HepG2 (cell line): ENCODE measurements around the gene JMJD8. TPM values are rescaled to one million over a fixed set of nuclear protein-coding genes. Genes with fewer than 3 reads are reported as not detected.

Source experiments
- AGO2 ChIP-seq: fragments of 200-400 bp; formaldehyde crosslinking; optimal IDR thresholded peaks from 2 replicates; pipeline ENCODE3; 2017; ENCODE audit warnings: mild to moderate bottlenecking, low read depth, low read length, moderate library complexity
- ATAD3A ChIP-seq: sonication (generic); formaldehyde crosslinking; IDR thresholded peaks from 2 replicates; pipeline ENCODE4 v1.4.0; 2020; ENCODE audit warnings: missing genetic modification reagents
- CC2D1A ChIP-seq: sonication (generic); formaldehyde crosslinking; IDR thresholded peaks from 2 replicates; pipeline ENCODE4 v1.8.1; 2023; ENCODE audit warnings: mild to moderate bottlenecking, missing genetic modification reagents
- GFI1 ChIP-seq: sonication (generic); formaldehyde crosslinking; IDR thresholded peaks from 2 replicates; pipeline ENCODE4 v1.5.0; 2020; ENCODE audit warnings: missing genetic modification reagents, mild to moderate bottlenecking, borderline replicate concordance
- MYC ChIP-seq: sonication (generic); formaldehyde crosslinking; IDR thresholded peaks from 2 replicates; pipeline ENCODE4 v1.9.0; 2021; ENCODE audit warnings: missing genetic modification reagents, borderline replicate concordance
- RBFOX2 ChIP-seq: fragments of 200-400 bp; formaldehyde crosslinking; IDR thresholded peaks from 2 replicates; pipeline ENCODE4 v1.6.1; 2017; ENCODE audit warnings: low read depth, mild to moderate bottlenecking, low read length
- ZBTB42 ChIP-seq: sonication (generic); formaldehyde crosslinking; IDR thresholded peaks from 2 replicates; pipeline ENCODE4 v1.5.0; 2020; ENCODE audit warnings: mild to moderate bottlenecking, missing genetic modification reagents
- ZNF207 ChIP-seq: fragments of 450-650 bp; IDR thresholded peaks from 2 replicates; pipeline ENCODE4 v1.6.1; 2016; ENCODE audit warnings: antibody characterized with exemption, borderline replicate concordance
- polyA plus RNA-seq, 8 experiments: library from polyadenylated mRNA; depleted of rRNA in 3 of 8; stranded (reverse) in 7 of 8; unstranded in 1 of 8; fragments of >200 nt; fragmentation: Illumina TruSeq in 4 of 8; extraction: Trizol in 4 of 8; gene quantifications; 2 replicates each; pipeline versions ENCODE4 v1.2.1 to v1.2.3, GENCODE V29; 2011 to 2016; ENCODE audit warnings: low read depth in 4 of 8, missing spikeins in 1 of 8, mixed read lengths in 1 of 8; ENCODE audit not compliant: insufficient read depth in 1 of 8
- total RNA-seq, 5 experiments: library from RNA; depleted of rRNA; stranded (reverse); fragments of >200 nt; fragmentation: Illumina TruSeq; extraction: Trizol; gene quantifications; 2 replicates each; pipeline ENCODE4 v1.2.3, GENCODE V29; 2016; ENCODE audit warnings: low read depth in 1 of 5
- TF ChIP-seq, protein P1 (sequence below): sonication (generic); formaldehyde crosslinking; IDR thresholded peaks from 2 replicates; pipeline ENCODE4 v1.4.0; 2020; ENCODE audit warnings: low read depth, missing genetic modification reagents

JMJD8 gene
- total and polyA plus RNA-seq, 2 of the 13 experiments (the other 11 are each of a cell fraction or from before 2014, with no cell fraction given) = 2.6 to 11.8 TPM

DNA sequence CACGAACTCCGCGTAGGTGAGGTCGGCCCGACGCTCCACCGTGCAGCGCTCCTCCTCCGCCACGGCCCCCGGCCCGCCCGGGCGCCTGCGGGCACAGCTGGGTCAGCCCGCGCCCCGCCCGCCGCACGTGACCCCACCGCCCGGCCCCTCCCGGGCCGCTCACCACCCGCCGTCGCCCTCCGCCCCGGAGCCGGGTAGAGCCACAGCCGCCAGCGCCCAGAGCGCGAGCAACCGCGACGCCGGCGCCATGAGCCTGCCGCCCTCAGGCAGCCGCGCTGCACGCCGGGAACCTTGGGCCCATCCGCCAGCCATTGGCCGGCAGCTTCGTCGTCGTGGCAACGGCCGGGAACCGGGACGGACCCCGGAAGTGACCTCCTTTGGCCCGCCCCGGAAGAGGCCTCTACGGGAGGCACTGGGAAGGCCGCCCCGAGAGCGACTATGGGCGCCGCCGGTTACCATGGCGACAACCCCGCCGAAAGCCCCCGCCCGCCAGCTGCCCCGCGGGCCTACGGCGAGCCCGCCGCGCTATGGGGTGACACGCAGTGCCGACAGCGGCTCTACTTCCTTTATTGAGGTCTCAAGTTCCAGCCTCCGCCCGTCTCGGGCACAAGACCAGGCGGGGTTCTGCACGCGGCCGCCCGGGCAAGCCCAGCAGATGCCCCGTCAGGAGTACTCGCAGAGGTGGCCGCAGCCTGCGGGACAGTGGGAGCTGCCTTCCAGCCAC is at the start of gene JMJD8 (continued):
- peak; percentile 18 for TF ChIP-seq AGO2
- peak; percentile 15 for TF ChIP-seq RBFOX2
- TF ChIP-seq ZBTB42 (CRISPR knock-in tag) = no peak
- no peak for TF ChIP-seq GFI1 (CRISPR knock-in tag)
- TF ChIP-seq CC2D1A (CRISPR knock-in tag) = no peak
- TF ChIP-seq ZNF207 = no peak
- no peak for TF ChIP-seq MYC (CRISPR knock-in tag)
- TF ChIP-seq, protein P1, sequence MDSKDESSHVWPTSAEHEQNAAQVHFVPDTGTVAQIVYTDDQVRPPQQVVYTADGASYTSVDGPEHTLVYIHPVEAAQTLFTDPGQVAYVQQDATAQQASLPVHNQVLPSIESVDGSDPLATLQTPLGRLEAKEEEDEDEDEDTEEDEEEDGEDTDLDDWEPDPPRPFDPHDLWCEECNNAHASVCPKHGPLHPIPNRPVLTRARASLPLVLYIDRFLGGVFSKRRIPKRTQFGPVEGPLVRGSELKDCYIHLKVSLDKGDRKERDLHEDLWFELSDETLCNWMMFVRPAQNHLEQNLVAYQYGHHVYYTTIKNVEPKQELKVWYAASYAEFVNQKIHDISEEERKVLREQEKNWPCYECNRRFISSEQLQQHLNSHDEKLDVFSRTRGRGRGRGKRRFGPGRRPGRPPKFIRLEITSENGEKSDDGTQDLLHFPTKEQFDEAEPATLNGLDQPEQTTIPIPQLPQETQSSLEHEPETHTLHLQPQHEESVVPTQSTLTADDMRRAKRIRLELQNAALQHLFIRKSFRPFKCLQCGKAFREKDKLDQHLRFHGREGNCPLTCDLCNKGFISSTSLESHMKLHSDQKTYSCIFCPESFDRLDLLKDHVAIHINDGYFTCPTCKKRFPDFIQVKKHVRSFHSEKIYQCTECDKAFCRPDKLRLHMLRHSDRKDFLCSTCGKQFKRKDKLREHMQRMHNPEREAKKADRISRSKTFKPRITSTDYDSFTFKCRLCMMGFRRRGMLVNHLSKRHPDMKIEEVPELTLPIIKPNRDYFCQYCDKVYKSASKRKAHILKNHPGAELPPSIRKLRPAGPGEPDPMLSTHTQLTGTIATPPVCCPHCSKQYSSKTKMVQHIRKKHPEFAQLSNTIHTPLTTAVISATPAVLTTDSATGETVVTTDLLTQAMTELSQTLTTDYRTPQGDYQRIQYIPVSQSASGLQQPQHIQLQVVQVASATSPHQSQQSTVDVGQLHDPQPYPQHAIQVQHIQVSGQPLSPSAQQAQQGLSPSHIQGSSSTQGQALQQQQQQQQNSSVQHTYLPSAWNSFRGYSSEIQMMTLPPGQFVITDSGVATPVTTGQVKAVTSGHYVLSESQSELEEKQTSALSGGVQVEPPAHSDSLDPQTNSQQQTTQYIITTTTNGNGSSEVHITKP (CRISPR knock-in tag) = no peak
- TF ChIP-seq ATAD3A (CRISPR knock-in tag) = no peak
